ENCODE data around the gene FAH. TPM values are rescaled to one million over a fixed set of nuclear protein-coding genes. Genes with fewer than 3 reads are reported as not detected.

FAH gene
- polyA plus RNA-seq, 1 donor (not counting 4 experiments of a cell fraction or from before 2014, with no cell fraction given) = 29.4 TPM

- no peak overlapping the region for H3K9ac ChIP-seq (ENCODE audit: control insufficient read depth, extremely low read depth, insufficient read depth, low read length)
- H3K4me2 ChIP-seq (ENCODE audit: control insufficient read depth, extremely low read depth, insufficient read depth, low read depth, low read length) = peak overlapping the region; percentile 62
- H3K4me3 ChIP-seq (ENCODE audit: control insufficient read depth in 2 of 3, extremely low read depth in 1 of 3, insufficient read depth in 2 of 3, low read depth in 1 of 3, low read length in 3 of 3) = no peak overlapping the region
- H3K4me1 ChIP-seq (ENCODE audit: control insufficient read depth, extremely low read depth, insufficient read depth, low read length) = peaks cover 9% of the 10 kb centered on the region
- DNase-seq (ENCODE audit: low read depth, low spot score) (peak; percentile 35), FAIRE-seq (peak; percentile 63)
- dilution Hi-C loops (cut with MboI; ENCODE audit: extremely low pct_ligation_motif_present, low sequenced_read_pairs) = no loop called here
- H3K36me3 ChIP-seq (ENCODE audit: control insufficient read depth in 2 of 2, extremely low read depth in 1 of 2, insufficient read depth in 2 of 2, low read length in 2 of 2) = no peaks in the 10 kb centered on the region
- no peak overlapping the region for H2AFZ ChIP-seq (ENCODE audit: control insufficient read depth, low read length)
- H3K79me2 ChIP-seq (ENCODE audit: control insufficient read depth, insufficient read depth, low read length) = no peaks in the 10 kb centered on the region
- no peaks in the 10 kb centered on the region for H3K9me3 ChIP-seq (ENCODE audit: control insufficient read depth, low read depth, low read length)
- no peaks in the 10 kb centered on the region for H3K27me3 ChIP-seq (ENCODE audit: control insufficient read depth, extremely low read depth, insufficient read depth, low read length)
- TF ChIP-seq CTCF (optimal IDR thresholded peaks at IDR 0.05 in 1 of 3, IDR thresholded peaks at IDR 0.05 in 1 of 3, conservative IDR thresholded peaks at IDR 0.05 in 1 of 3; ENCODE audit: extremely low read depth in 1 of 3, insufficient read depth in 2 of 3, low read length in 3 of 3) (no peak), EZH2 (IDR thresholded peaks at IDR 0.05; ENCODE audit: low read length) (no peak)
- no peaks in the 10 kb centered on the region for H4K20me1 ChIP-seq (ENCODE audit: control insufficient read depth, extremely low read depth, insufficient read depth, low read length)
- no peak overlapping the region for H3K27ac ChIP-seq (ENCODE audit: control insufficient read depth, insufficient read depth, low read length)
- no peaks in the 10 kb centered on the region for H3K9me1 ChIP-seq (ENCODE audit: control insufficient read depth, extremely low read depth, insufficient read depth, low read length)
Measured at GRCh38 chr15:80142646-80143045, 10.2 kb upstream of the FAH start.

GRCh38 chr15:80151148-80151547 is 1.7 kb upstream of the FAH start:
- no peaks in the 10 kb centered on the region for H3K9me3 ChIP-seq (ENCODE audit: control insufficient read depth, low read depth, low read length)
- no peak overlapping the region for H2AFZ ChIP-seq (ENCODE audit: control insufficient read depth, low read length)
- no peaks in the 10 kb centered on the region for H3K9me1 ChIP-seq (ENCODE audit: control insufficient read depth, extremely low read depth, insufficient read depth, low read length)
- no peak overlapping the region for H3K4me2 ChIP-seq (ENCODE audit: control insufficient read depth, extremely low read depth, insufficient read depth, low read depth, low read length)
- no peak overlapping the region for H3K4me3 ChIP-seq (ENCODE audit: control insufficient read depth in 2 of 3, extremely low read depth in 1 of 3, insufficient read depth in 2 of 3, low read depth in 1 of 3, low read length in 3 of 3)
- H3K9ac ChIP-seq (ENCODE audit: control insufficient read depth, extremely low read depth, insufficient read depth, low read length) = no peak overlapping the region
- H3K79me2 ChIP-seq (ENCODE audit: control insufficient read depth, insufficient read depth, low read length) = no peaks in the 10 kb centered on the region
- peaks cover 11% of the 10 kb centered on the region for H3K4me1 ChIP-seq (ENCODE audit: control insufficient read depth, extremely low read depth, insufficient read depth, low read length)
- no peak overlapping the region for H3K27ac ChIP-seq (ENCODE audit: control insufficient read depth, insufficient read depth, low read length)
- H3K36me3 ChIP-seq (ENCODE audit: control insufficient read depth in 2 of 2, extremely low read depth in 1 of 2, insufficient read depth in 2 of 2, low read length in 2 of 2) = peaks cover 0 to 1% of the 10 kb centered on the region in 2 experiments
- DNase-seq (ENCODE audit: low read depth, low spot score) = no peak
- no peaks in the 10 kb centered on the region for H3K27me3 ChIP-seq (ENCODE audit: control insufficient read depth, extremely low read depth, insufficient read depth, low read length)
- dilution Hi-C loops (cut with MboI; ENCODE audit: extremely low pct_ligation_motif_present, low sequenced_read_pairs) = no loop called here
- no peaks in the 10 kb centered on the region for H4K20me1 ChIP-seq (ENCODE audit: control insufficient read depth, extremely low read depth, insufficient read depth, low read length)
- TF ChIP-seq CTCF (optimal IDR thresholded peaks at IDR 0.05 in 1 of 3, IDR thresholded peaks at IDR 0.05 in 1 of 3, conservative IDR thresholded peaks at IDR 0.05 in 1 of 3; ENCODE audit: extremely low read depth in 1 of 3, insufficient read depth in 2 of 3, low read length in 3 of 3) (no peak), EZH2 (IDR thresholded peaks at IDR 0.05; ENCODE audit: low read length) (no peak)
- no peak for FAIRE-seq

Data from keratinocyte (primary cell).